HCT116 (cell line): Measurements from ENCODE around the gene USP31. TPM values are rescaled to one million over a fixed set of nuclear protein-coding genes. Genes with fewer than 3 reads are reported as not detected.
A peak's percentile ranks its signal among the peaks of the same experiment; 100 is the strongest.

ENCODE experiments used
- ATAC-seq: fragments of 200-7000 bp; cut with Tn5 transposase; 2 replicates; pipeline ENCODE4 v1.9.1; 2020; ENCODE audit warnings: mild to moderate bottlenecking, moderate library complexity
- BruUV-seq: library from RNA; stranded (reverse); fragments of 400-500 nt; replicated peaks from 2 replicates; lab custom pipeline; 2021; lab: Mats Ljungman, UMichigan
- CTCF ChIA-PET: fragments of 300-600 bp; sonication (Branson Sonifier 250); formaldehyde crosslinking; loops from one replicate; lab custom pipeline; 2021; ENCODE audit warnings: antibody characterized with exemption; lab: Charles Lee
- POLR2A ChIA-PET: fragments of 300-600, 350-600 bp; sonication (Branson Sonifier 250); formaldehyde crosslinking; loops from one replicate; lab custom pipeline; 2021; ENCODE audit warnings: antibody characterized with exemption; lab: Charles Lee
- RAD21 ChIA-PET, 2 experiments: fragments of 300-600 bp; sonication (Branson Sonifier 250); formaldehyde crosslinking; loops; one replicate each; lab custom pipeline; 2023; ENCODE audit warnings: low total read pairs in 2 of 2; ENCODE audit not compliant: uncharacterized antibody in 2 of 2, unreplicated experiment in 2 of 2, low non-redundant PET in 1 of 2; lab: Charles Lee
- DNase-seq: peaks from one replicate; pipeline ENCODE4 v3.0.0-alpha.2; 2010; ENCODE audit warnings: low read depth, low spot score
- H2AFZ ChIP-seq: fragments of 200-600 bp; shearing (Covaris generic), sonication (generic); 2 replicates; pipeline ENCODE4 v1.6.1; 2017; ENCODE audit warnings: low read depth, mixed run types, mixed read lengths, antibody characterized with exemption, low read length; ENCODE audit not compliant: poor library complexity, severe bottlenecking
- H3K27ac ChIP-seq: 2 replicates; pipeline ENCODE4 v1.5.1; 2012; ENCODE audit warnings: low read depth, low read length
- H3K27me3 ChIP-seq: fragments of 200-600 bp; sonication (generic); 2 replicates; pipeline ENCODE4 v1.6.1; 2016; ENCODE audit warnings: mixed run types, low read length, mixed read lengths; ENCODE audit not compliant: insufficient read depth
- H3K36me3 ChIP-seq, 2 experiments: fragments of 200-500 bp in 1 of 2; fragments of 200-600 bp in 1 of 2; sonication (Bioruptor generic) in 1 of 2; sonication (generic) in 1 of 2; 2 replicates each; pipeline versions ENCODE4 v1.5.1 to v1.6.1; 2014 to 2016; ENCODE audit warnings: low read length in 2 of 2, inconsistent platforms in 1 of 2, mixed read lengths in 1 of 2, mixed run types in 1 of 2; ENCODE audit not compliant: insufficient read depth in 2 of 2, control insufficient read depth in 1 of 2
- H3K4me1 ChIP-seq, 2 experiments: fragments of 200-600 bp in 1 of 2; sonication (generic) in 1 of 2; 2 replicates each; pipeline versions ENCODE4 v1.5.1 to v1.6.1; 2012 to 2017; ENCODE audit warnings: low read length in 2 of 2, inconsistent platforms in 1 of 2, mild to moderate bottlenecking in 1 of 2, mixed read lengths in 1 of 2, mixed run types in 1 of 2, moderate library complexity in 1 of 2; ENCODE audit not compliant: insufficient read depth in 2 of 2, control insufficient read depth in 1 of 2
- H3K4me2 ChIP-seq: fragments of 200-600 bp; sonication (generic); 2 replicates; pipeline ENCODE4 v1.6.1; 2017; ENCODE audit warnings: mixed run types, low read length, mixed read lengths
- H3K4me3 ChIP-seq, 2 experiments: fragments of 200-600 bp in 1 of 2; sonication (generic) in 1 of 2; replicated peaks in 1 of 2; 2 replicates each; pipeline ENCODE4 v1.5.1; 2011 to 2016; ENCODE audit warnings: low read length in 2 of 2, control low read depth in 1 of 2, low read depth in 1 of 2, mild to moderate bottlenecking in 1 of 2, mixed read lengths in 1 of 2, mixed run types in 1 of 2
- H3K79me2 ChIP-seq: fragments of 200-600 bp; sonication (generic); 2 replicates; pipeline ENCODE4 v1.6.1; 2017; ENCODE audit warnings: mild to moderate bottlenecking, mixed run types, low read length, moderate library complexity, mixed read lengths; ENCODE audit not compliant: insufficient read depth
- H3K9ac ChIP-seq: fragments of 200-600 bp; sonication (generic); 2 replicates; pipeline ENCODE4 v1.6.1; 2016; ENCODE audit warnings: low read length, mixed read lengths
- H3K9me2 ChIP-seq: fragments of 200-600 bp; sonication (generic), shearing (Covaris generic); 2 replicates; pipeline ENCODE4 v1.6.1; 2017; ENCODE audit warnings: mixed run types, mild to moderate bottlenecking, moderate library complexity; ENCODE audit not compliant: insufficient read depth
- H3K9me3 ChIP-seq, 2 experiments: fragments of 200-500 bp in 1 of 2; fragments of 200-600 bp in 1 of 2; sonication (Bioruptor generic) in 1 of 2; sonication (generic) in 1 of 2; 2 replicates each; pipeline ENCODE4 v1.6.1; 2014 to 2017; ENCODE audit warnings: low read length in 2 of 2, mixed read lengths in 2 of 2, inconsistent platforms in 1 of 2, low read depth in 1 of 2, mild to moderate bottlenecking in 1 of 2, mixed run types in 1 of 2, moderate library complexity in 1 of 2; ENCODE audit not compliant: control insufficient read depth in 1 of 2, insufficient read depth in 1 of 2
- H4K20me1 ChIP-seq: fragments of 200-600 bp; sonication (generic), shearing (Covaris generic); 2 replicates; pipeline ENCODE4 v1.6.1; 2017; ENCODE audit warnings: mixed run types, mild to moderate bottlenecking, moderate library complexity; ENCODE audit not compliant: insufficient read depth
- CBX3 ChIP-seq: IDR thresholded peaks from 2 replicates; pipeline ENCODE4 v1.6.1; 2012; ENCODE audit warnings: low read depth
- CEBPB ChIP-seq: IDR thresholded peaks from 2 replicates; pipeline ENCODE4 v1.6.1; 2012; ENCODE audit warnings: low read depth
- EZH2 ChIP-seq: fragments of 200-600 bp; sonication (generic); IDR thresholded peaks from 2 replicates; pipeline ENCODE4 v1.6.1; 2017; ENCODE audit warnings: antibody characterized with exemption, mixed run types
- RAD21 ChIP-seq: IDR thresholded peaks from 2 replicates; pipeline ENCODE4 v1.6.1; 2012; ENCODE audit warnings: low read depth, mild to moderate bottlenecking
- SIN3A ChIP-seq: IDR thresholded peaks from 2 replicates; pipeline ENCODE4 v1.6.1; 2012; ENCODE audit warnings: low read depth
- SRF ChIP-seq: IDR thresholded peaks from 2 replicates; pipeline ENCODE4 v1.6.1; 2012; ENCODE audit warnings: low read depth
- YY1 ChIP-seq: IDR thresholded peaks from 2 replicates; pipeline ENCODE4 v1.6.1; 2011; ENCODE audit warnings: low read length, low read depth, moderate library complexity, mild to moderate bottlenecking; ENCODE audit not compliant: insufficient replicate concordance; ENCODE audit errors: extremely low read depth
- intact Hi-C: fragments of 100-400 bp; cut with micrococcal nuclease; formaldehyde crosslinking; loops from 2 replicates; pipeline ENCODE4 v1.10.0; 2022
- total RNA-seq: library from RNA; stranded (reverse); gene quantifications from one replicate; pipeline ENCODE4 v1.2.1, GENCODE V29; 2021; ENCODE audit not compliant: unreplicated experiment
- TF ChIP-seq, protein P1 (sequence below): IDR thresholded peaks from 2 replicates; pipeline ENCODE4 v1.6.1; 2012; ENCODE audit warnings: low read depth

USP31 gene
- total RNA-seq, 1 experiment from 2014 or later: 12.2 TPM

DNA sequence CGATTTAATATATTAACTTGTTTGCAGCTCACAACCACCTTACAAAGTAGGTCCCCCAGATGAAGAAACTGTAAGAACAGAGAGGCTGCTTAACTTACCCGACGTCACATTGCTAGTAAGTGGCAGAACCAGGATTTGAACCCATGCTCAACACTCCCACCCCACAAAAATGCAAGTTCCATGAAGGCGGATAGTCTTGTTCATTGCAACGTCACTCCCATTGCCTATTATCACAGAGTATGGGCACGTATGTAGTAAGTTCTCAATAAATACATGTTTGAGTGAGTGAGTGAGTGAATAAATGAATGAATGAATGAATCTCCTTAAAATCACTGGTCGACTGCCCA lies 1.1 kb downstream of the USP31 start (continued):
- no peak for TF ChIP-seq SRF
- TF ChIP-seq CEBPB: no peak
- no peak for TF ChIP-seq RAD21
- TF ChIP-seq SIN3A: no peak
- TF ChIP-seq EZH2: no peak
- TF ChIP-seq, all 23 proteins: peak for 0

DNA sequence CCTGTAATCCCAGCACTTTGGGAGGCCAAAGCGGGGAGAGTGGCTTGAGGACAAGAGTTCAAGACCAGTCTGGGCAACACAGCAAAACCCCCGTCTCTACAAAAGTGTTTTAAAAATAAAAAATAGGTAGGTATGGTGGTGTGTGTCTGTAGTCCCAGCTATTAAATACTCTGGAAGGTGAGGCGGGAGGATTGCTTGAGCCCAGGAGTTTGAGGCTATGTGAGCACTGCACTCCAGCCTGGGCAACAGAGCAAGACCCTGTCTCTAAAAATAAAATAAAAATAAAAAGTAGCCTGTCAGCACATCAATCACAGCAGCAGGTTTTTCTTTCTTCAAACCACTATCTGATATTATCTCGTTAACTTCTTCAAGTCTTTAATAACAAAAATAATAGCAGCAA lies 1.6 kb downstream of the USP31 start:
- TSS peak; percentile 45 for BruUV-seq
- intact Hi-C loops: no loop called here
- ChIA-PET POLR2A (no interaction called here), RAD21 (no interaction called here), CTCF (no interaction called here)
- Histone ChIP-seq H3K79me2 (peaks cover 59% of the 10 kb centered on the region), H4K20me1 (no peaks in the 10 kb centered on the region), H3K9me3 (no peaks in the 10 kb centered on the region), H3K4me1 (peaks cover 17 to 31% of the 10 kb centered on the region in 2 experiments), H3K9me2 (no peaks in the 10 kb centered on the region), H2AFZ (no peak overlapping the region), H3K27me3 (no peaks in the 10 kb centered on the region), H3K36me3 (no peaks in the 10 kb centered on the region), H3K27ac (no peak overlapping the region), H3K4me3 (peak overlapping the region; percentile 62 to 91), H3K9ac (peak overlapping the region; percentile 80), H3K4me2 (peak overlapping the region; percentile 100)
- no peak for ATAC-seq
- TF ChIP-seq, protein P1, sequence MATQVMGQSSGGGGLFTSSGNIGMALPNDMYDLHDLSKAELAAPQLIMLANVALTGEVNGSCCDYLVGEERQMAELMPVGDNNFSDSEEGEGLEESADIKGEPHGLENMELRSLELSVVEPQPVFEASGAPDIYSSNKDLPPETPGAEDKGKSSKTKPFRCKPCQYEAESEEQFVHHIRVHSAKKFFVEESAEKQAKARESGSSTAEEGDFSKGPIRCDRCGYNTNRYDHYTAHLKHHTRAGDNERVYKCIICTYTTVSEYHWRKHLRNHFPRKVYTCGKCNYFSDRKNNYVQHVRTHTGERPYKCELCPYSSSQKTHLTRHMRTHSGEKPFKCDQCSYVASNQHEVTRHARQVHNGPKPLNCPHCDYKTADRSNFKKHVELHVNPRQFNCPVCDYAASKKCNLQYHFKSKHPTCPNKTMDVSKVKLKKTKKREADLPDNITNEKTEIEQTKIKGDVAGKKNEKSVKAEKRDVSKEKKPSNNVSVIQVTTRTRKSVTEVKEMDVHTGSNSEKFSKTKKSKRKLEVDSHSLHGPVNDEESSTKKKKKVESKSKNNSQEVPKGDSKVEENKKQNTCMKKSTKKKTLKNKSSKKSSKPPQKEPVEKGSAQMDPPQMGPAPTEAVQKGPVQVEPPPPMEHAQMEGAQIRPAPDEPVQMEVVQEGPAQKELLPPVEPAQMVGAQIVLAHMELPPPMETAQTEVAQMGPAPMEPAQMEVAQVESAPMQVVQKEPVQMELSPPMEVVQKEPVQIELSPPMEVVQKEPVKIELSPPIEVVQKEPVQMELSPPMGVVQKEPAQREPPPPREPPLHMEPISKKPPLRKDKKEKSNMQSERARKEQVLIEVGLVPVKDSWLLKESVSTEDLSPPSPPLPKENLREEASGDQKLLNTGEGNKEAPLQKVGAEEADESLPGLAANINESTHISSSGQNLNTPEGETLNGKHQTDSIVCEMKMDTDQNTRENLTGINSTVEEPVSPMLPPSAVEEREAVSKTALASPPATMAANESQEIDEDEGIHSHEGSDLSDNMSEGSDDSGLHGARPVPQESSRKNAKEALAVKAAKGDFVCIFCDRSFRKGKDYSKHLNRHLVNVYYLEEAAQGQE: no peak
- TF ChIP-seq EZH2: no peak
- TF ChIP-seq SRF: no peak
- TF ChIP-seq YY1: no peak
- no peak for TF ChIP-seq CBX3
- no peak for DNase-seq
